HG02884 (cell line): ENCODE data around the gene MTPN.

Experiments
- ATAC-seq: cut with Tn5 transposase; IDR thresholded peaks from one replicate; pipeline ENCODE4 v1.9.1; 2021; ENCODE audit warnings: mild to moderate bottlenecking, moderate library complexity; ENCODE audit not compliant: unreplicated experiment

MTPN gene

DNA sequence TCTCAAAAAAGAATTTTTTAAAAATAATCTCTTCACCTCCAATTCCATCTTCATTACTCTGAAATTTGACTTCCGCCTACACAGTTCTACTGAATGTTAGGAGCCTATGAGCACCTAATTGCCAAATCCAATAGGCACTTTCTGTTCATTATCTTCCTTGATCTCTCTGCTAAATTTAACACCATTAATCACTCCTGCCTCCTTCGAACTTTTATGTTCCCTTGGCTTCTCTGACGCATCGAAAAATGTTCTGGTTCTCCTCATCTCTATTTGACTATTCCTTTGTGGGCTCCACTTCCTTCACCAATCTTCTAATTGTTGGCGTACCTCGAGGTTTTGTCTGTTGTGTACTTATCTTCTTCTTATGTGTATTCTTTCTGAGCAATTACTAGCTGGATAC lies 87.3 kb downstream of the MTPN start:
- no peak for ATAC-seq

DNA sequence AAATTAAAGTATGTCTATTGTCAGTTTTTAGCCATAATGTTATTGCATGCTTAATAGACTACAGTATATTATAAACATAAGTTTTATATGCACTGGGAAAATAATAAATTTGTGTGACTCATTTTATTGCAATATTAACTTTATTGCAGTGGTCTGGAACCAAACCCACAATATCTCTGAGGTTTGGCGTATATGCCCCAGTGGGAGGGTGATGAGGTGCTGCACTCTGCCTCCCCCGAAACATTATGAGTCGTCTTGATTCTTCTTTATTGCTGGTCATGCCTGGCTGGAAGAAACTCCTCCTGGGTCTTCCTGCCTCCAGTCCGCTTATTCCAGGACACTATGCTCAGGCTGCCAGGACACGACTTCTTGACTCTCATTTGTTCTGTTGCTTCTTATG lies 88.4 kb downstream of the MTPN start:
- ATAC-seq: no peak

DNA sequence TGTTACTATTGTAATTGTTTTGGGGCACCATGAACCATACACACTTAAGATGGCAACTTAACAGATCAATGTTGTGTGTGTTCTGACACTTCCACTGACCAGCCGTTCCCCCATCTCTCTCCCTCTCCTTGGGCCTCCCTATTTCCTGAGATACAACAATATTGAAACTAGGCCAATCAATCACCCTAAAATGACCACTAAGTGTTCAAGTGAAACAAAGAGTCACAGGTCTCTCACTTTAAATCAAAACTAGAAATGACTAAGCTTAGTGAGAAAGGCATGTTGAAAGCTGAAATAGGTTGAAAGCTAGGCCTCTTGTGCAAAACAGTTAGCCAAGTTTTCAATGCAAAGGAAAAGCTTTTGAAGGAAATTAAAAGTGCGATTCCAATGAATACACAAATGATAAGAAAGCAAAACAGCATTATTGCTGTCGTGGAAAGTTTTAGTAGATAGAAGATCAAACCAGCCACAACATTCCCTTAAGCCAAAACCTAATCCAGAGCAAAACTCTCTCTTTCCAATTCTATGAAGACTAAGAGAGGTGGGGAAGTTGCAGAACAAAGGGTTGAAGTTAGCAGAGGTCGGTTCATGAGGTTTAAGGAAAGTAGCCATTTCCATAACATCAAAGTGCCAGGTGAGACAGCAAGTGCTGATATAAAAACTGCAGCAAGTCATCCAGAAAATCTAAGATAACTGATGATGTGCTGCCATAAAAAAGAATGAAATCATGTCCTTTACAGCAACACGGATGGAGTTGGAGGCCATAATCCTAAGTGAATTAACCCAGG lies 90.6 kb downstream of the MTPN start:
- no peak for ATAC-seq

DNA sequence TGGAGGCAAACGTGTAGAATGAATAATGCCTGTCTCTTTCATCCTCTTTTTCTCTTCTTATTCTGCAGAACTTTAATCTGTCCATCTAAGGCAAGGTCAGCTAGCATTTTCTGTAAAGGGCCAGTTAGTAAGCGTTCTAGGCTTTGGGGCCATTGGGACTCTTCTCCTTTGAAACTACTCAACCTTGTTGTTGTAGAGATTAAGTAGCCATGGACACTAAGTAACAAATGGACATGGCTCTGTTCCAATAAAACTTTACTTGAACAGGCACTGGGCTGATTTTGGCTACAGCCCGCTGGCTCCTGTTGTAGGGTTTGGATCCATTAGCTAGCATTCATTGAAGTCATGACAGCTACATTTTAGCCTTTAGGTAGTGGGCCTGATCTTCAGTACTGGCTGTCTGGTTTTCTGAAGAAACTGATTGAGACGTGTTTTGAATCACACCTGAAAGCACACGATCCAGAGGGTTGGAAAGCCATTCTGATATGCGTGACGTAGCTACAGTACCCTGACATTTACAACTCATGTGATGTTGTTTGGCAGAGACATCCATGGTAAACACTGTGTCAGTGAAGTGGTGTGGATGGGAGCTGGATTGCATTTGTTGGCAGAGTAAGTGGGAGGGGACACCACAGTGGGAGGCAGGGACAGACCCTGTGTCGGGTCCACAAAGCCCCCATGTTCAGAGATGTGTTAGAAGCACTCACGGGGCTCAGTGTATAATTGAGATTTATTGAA lies 92.5 kb downstream of the MTPN start:
- ATAC-seq: no peak

DNA sequence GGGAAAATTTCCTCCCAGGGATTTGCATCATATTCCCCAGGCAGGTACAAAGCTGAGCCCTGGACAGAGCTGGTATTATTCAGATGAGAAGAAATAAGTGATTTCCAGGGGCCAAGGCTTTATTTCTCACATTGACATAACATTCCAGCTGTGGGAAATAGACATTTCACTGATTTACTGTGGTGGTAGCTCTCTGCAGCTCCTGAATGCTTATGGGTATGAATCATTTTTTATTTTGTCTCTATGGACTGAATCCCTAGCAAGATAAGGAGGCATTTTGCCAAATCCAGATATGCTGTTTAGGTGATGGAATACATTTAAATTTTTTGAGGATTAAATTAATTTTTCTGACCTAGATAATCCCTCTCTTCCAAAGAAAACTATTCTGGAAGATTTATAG lies 97.9 kb downstream of the MTPN start:
- ATAC-seq: no peak

DNA sequence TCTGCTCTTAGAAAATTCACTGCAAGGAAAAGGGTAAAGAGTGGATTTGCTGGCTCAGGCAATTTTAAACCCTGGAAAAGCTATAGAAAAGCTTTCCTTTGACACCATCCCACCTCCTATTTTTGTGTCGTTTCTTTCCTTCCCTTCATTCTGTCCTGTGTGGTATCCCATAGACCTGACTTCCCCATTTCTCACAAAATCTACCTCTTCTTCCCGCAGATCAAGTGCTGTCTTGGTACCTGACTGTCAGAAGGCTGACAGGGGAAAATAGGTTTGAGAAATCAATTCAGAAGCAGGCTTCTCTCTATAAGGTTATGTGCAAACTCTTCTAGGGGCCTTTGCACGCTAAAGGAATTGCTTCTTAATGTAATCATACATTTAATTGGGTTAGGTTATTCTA lies 98.9 kb downstream of the MTPN start:
- no peak for ATAC-seq

DNA sequence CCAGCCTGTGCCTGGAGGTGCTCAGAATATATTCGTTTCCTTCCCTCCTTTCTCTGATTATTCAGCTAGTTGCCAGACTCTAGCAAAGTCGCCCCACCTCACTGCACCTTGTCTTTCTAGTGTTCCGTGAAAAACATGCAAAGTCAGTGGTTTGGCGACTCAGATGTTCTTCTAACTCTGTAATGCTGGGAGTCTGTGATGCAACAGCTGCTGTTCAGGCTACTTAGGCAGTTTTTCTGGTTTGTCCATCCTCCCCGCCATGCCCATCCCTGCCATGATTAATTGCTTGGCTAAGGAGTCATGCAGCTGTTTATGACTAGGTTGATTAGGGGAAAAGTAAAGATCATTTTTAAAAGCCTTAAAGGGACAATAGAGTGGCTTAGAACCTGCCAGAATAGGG lies 99.4 kb downstream of the MTPN start:
- ATAC-seq: no peak
